Measurements from ENCODE around the gene GNG14. TPM values are rescaled to one million over a fixed set of nuclear protein-coding genes. Genes with fewer than 3 reads are reported as not detected.

Gene GNG14
- total RNA-seq, 1 experiment from 2014 or later: not detected

DNA sequence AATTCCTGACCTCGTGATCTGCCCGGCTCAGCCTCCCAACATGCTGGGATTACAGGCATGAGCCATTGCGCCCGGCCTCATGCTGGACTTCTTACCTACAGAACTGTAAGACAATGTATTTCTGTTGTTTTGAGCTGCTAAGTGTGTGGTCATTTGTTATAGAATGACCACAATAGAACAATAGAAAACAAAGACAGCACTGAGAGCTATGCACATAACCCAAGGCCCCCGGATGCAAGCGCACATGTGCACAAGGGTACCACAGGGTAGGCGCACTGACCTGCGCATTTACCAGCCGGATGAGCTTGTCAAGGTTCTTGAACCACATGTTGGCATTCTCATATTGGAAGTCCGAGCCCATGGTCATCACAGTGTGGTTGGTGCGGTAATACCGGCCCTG, 26.8 kb upstream of the GNG14 start:
- no peak overlapping the region for H3K27ac ChIP-seq (ENCODE audit: low read depth, low read length)
- no peaks in the 10 kb centered on the region for H3K79me2 ChIP-seq (ENCODE audit: insufficient read depth, low read length)
- H3K4me2 ChIP-seq (ENCODE audit: low read length): no peak overlapping the region
- no TSS peak for BruUV-seq (replicated peaks)
- H3K27me3 ChIP-seq (ENCODE audit: insufficient read depth, low read length): no peaks in the 10 kb centered on the region
- peaks cover 0 to 10% of the 10 kb centered on the region in 2 experiments; a peak in 2 of 4 replicates for H3K36me3 ChIP-seq (ENCODE audit: control insufficient read depth in 1 of 2, insufficient read depth in 2 of 2, low read length in 2 of 2)
- ATAC-seq (no peak), DNase-seq (ENCODE audit: low read depth, low spot score) (no peak)
- H3K9me3 ChIP-seq (ENCODE audit: control insufficient read depth in 1 of 2, insufficient read depth in 1 of 2, low read depth in 1 of 2, low read length in 2 of 2): no peaks in the 10 kb centered on the region
- intact Hi-C loops (cut with micrococcal nuclease): loop anchor here (10.0 kb wide), 1 partner anchor 736 kb away; the partner anchor contains the start of gene ZNF700
- no peaks in the 10 kb centered on the region for H3K9me2 ChIP-seq (ENCODE audit: insufficient read depth)
- H4K20me1 ChIP-seq (ENCODE audit: insufficient read depth): no peaks in the 10 kb centered on the region
- RAD21 ChIA-PET (ENCODE audit: low non-redundant PET in 1 of 2, low total read pairs in 2 of 2, uncharacterized antibody in 2 of 2, unreplicated experiment in 2 of 2): no interaction called here
- H3K4me3 ChIP-seq (replicated peaks in 1 of 2; ENCODE audit: low read depth in 1 of 2, low read length in 2 of 2): no peak overlapping the region
- no peak overlapping the region for H3K9ac ChIP-seq (ENCODE audit: low read length)
- H2AFZ ChIP-seq (ENCODE audit: low read depth, low read length, poor library complexity, severe bottlenecking): no peak overlapping the region
- peaks cover 0 to 7% of the 10 kb centered on the region in 2 experiments; a peak in 2 of 4 replicates for H3K4me1 ChIP-seq (ENCODE audit: control insufficient read depth in 1 of 2, insufficient read depth in 2 of 2, low read length in 2 of 2)
- CTCF ChIA-PET: no interaction called here
- TF ChIP-seq EZH2 (IDR thresholded peaks at IDR 0.05) (no peak), SP1 (IDR thresholded peaks at IDR 0.05; ENCODE audit: low read depth) (no peak), POLR2A (IDR thresholded peaks at IDR 0.05; ENCODE audit: borderline replicate concordance, extremely low read depth, insufficient read depth, insufficient read length) (no peak), CBX3 (IDR thresholded peaks at IDR 0.05; ENCODE audit: low read depth) (no peak), SIN3A (IDR thresholded peaks at IDR 0.05; ENCODE audit: low read depth) (no peak), YY1 (IDR thresholded peaks at IDR 0.05; ENCODE audit: extremely low read depth, insufficient replicate concordance, low read depth, low read length) (no peak), RAD21 (IDR thresholded peaks at IDR 0.05; ENCODE audit: low read depth) (no peak), ZNF274 (IDR thresholded peaks at IDR 0.05; ENCODE audit: low read depth, low read length) (no peak), SRF (IDR thresholded peaks at IDR 0.05; ENCODE audit: low read depth) (no peak), FOSL1 (IDR thresholded peaks at IDR 0.05; ENCODE audit: low read depth) (no peak), ZFX (IDR thresholded peaks at IDR 0.05) (no peak), JUND (IDR thresholded peaks at IDR 0.05) (no peak), EZH2phosphoT487 (IDR thresholded peaks at IDR 0.05; ENCODE audit: borderline replicate concordance) (no peak), CEBPB (IDR thresholded peaks at IDR 0.05; ENCODE audit: low read depth) (no peak), EGR1 (IDR thresholded peaks at IDR 0.05; ENCODE audit: low read depth) (no peak)
- TF ChIP-seq, protein P1, sequence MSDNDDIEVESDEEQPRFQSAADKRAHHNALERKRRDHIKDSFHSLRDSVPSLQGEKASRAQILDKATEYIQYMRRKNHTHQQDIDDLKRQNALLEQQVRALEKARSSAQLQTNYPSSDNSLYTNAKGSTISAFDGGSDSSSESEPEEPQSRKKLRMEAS (IDR thresholded peaks at IDR 0.05): no peak
- TF ChIP-seq, protein P2, sequence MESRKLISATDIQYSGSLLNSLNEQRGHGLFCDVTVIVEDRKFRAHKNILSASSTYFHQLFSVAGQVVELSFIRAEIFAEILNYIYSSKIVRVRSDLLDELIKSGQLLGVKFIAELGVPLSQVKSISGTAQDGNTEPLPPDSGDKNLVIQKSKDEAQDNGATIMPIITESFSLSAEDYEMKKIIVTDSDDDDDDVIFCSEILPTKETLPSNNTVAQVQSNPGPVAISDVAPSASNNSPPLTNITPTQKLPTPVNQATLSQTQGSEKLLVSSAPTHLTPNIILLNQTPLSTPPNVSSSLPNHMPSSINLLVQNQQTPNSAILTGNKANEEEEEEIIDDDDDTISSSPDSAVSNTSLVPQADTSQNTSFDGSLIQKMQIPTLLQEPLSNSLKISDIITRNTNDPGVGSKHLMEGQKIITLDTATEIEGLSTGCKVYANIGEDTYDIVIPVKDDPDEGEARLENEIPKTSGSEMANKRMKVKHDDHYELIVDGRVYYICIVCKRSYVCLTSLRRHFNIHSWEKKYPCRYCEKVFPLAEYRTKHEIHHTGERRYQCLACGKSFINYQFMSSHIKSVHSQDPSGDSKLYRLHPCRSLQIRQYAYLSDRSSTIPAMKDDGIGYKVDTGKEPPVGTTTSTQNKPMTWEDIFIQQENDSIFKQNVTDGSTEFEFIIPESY (IDR thresholded peaks at IDR 0.05; ENCODE audit: extremely low read depth, insufficient replicate concordance, low read length): no peak
- TF ChIP-seq, protein P3, sequence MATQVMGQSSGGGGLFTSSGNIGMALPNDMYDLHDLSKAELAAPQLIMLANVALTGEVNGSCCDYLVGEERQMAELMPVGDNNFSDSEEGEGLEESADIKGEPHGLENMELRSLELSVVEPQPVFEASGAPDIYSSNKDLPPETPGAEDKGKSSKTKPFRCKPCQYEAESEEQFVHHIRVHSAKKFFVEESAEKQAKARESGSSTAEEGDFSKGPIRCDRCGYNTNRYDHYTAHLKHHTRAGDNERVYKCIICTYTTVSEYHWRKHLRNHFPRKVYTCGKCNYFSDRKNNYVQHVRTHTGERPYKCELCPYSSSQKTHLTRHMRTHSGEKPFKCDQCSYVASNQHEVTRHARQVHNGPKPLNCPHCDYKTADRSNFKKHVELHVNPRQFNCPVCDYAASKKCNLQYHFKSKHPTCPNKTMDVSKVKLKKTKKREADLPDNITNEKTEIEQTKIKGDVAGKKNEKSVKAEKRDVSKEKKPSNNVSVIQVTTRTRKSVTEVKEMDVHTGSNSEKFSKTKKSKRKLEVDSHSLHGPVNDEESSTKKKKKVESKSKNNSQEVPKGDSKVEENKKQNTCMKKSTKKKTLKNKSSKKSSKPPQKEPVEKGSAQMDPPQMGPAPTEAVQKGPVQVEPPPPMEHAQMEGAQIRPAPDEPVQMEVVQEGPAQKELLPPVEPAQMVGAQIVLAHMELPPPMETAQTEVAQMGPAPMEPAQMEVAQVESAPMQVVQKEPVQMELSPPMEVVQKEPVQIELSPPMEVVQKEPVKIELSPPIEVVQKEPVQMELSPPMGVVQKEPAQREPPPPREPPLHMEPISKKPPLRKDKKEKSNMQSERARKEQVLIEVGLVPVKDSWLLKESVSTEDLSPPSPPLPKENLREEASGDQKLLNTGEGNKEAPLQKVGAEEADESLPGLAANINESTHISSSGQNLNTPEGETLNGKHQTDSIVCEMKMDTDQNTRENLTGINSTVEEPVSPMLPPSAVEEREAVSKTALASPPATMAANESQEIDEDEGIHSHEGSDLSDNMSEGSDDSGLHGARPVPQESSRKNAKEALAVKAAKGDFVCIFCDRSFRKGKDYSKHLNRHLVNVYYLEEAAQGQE (IDR thresholded peaks at IDR 0.05; ENCODE audit: low read depth): no peak
- TF ChIP-seq, protein P4, sequence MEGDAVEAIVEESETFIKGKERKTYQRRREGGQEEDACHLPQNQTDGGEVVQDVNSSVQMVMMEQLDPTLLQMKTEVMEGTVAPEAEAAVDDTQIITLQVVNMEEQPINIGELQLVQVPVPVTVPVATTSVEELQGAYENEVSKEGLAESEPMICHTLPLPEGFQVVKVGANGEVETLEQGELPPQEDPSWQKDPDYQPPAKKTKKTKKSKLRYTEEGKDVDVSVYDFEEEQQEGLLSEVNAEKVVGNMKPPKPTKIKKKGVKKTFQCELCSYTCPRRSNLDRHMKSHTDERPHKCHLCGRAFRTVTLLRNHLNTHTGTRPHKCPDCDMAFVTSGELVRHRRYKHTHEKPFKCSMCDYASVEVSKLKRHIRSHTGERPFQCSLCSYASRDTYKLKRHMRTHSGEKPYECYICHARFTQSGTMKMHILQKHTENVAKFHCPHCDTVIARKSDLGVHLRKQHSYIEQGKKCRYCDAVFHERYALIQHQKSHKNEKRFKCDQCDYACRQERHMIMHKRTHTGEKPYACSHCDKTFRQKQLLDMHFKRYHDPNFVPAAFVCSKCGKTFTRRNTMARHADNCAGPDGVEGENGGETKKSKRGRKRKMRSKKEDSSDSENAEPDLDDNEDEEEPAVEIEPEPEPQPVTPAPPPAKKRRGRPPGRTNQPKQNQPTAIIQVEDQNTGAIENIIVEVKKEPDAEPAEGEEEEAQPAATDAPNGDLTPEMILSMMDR (IDR thresholded peaks at IDR 0.05 in 2 of 3, conservative IDR thresholded peaks at IDR 0.05 in 1 of 3; ENCODE audit: borderline replicate concordance in 1 of 3, insufficient read depth in 1 of 3, low read depth in 2 of 3, low read length in 2 of 3): no peak
- TF ChIP-seq, protein P5, sequence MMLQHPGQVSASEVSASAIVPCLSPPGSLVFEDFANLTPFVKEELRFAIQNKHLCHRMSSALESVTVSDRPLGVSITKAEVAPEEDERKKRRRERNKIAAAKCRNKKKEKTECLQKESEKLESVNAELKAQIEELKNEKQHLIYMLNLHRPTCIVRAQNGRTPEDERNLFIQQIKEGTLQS (IDR thresholded peaks at IDR 0.05): no peak
- POLR2A ChIA-PET: no interaction called here
